Naive thymus-derived CD4-positive, alpha-beta T cell (primary cell): Measurements from ENCODE around the gene SURF2. TPM values are rescaled to one million over a fixed set of nuclear protein-coding genes. Genes with fewer than 3 reads are reported as not detected.

ENCODE experiments used
- ATAC-seq: fragments of 150-1000 bp; cut with Tn5 transposase; 2 replicates; pipeline ENCODE4 v1.10.0; 2021; ENCODE audit warnings: mild to moderate bottlenecking, moderate library complexity
- CTCF ChIA-PET: fragments of 350-600 bp; sonication (Branson Sonifier 250); formaldehyde crosslinking; loops from one replicate; lab custom pipeline; 2021; ENCODE audit warnings: antibody characterized with exemption; lab: Charles Lee
- POLR2A ChIA-PET: fragments of 350-600 bp; sonication (Branson Sonifier 250); formaldehyde crosslinking; loops from one replicate; lab custom pipeline; 2021; ENCODE audit warnings: antibody characterized with exemption, inconsistent platforms; lab: Charles Lee
- DNase-seq, 9 donors: peaks; one replicate each; pipeline versions ENCODE4 v3.0.0 to v3.0.0-alpha.2; 2020 to 2022; ENCODE audit warnings: mixed read lengths in 1 of 9
- H3K27ac ChIP-seq: one replicate; pipeline ENCODE4 v1.7.0; 2013; ENCODE audit warnings: mild to moderate bottlenecking, low read depth, low read length, moderate library complexity
- H3K27me3 ChIP-seq, 2 donors: one replicate each; pipeline ENCODE4 v1.7.0; 2013; ENCODE audit warnings: low read length in 2 of 2, mild to moderate bottlenecking in 2 of 2, moderate library complexity in 2 of 2; ENCODE audit not compliant: control insufficient read depth in 2 of 2, insufficient read depth in 2 of 2
- H3K36me3 ChIP-seq, 3 experiments: 1 replicate in 2 of 3; 2 replicates in 1 of 3; pipeline ENCODE4 v1.7.0; 2013; ENCODE audit warnings: low read length in 3 of 3, mild to moderate bottlenecking in 3 of 3, moderate library complexity in 1 of 3; ENCODE audit not compliant: insufficient read depth in 3 of 3, control insufficient read depth in 2 of 3
- H3K4me1 ChIP-seq, 2 donors: one replicate each; pipeline ENCODE4 v1.7.0; 2013; ENCODE audit warnings: low read length in 2 of 2, mild to moderate bottlenecking in 2 of 2, moderate library complexity in 1 of 2; ENCODE audit not compliant: control insufficient read depth in 2 of 2, insufficient read depth in 2 of 2
- H3K4me3 ChIP-seq: 2 replicates; pipeline ENCODE4 v1.7.0; 2013; ENCODE audit warnings: mild to moderate bottlenecking, low read length
- H3K9me3 ChIP-seq, 3 experiments: 1 replicate in 2 of 3; 2 replicates in 1 of 3; pipeline ENCODE4 v1.7.0; 2013; ENCODE audit warnings: low read length in 3 of 3; ENCODE audit not compliant: control insufficient read depth in 2 of 3
- H3K27ac Mint-ChIP-seq, 9 donors: one replicate each; pipeline ENCODE4 v1.8.0; 2020 to 2022; ENCODE audit warnings: mixed read lengths in 9 of 9, mild to moderate bottlenecking in 8 of 9, moderate library complexity in 5 of 9, inconsistent platforms in 2 of 9
- H3K27me3 Mint-ChIP-seq, 5 donors: one replicate each; pipeline ENCODE4 v1.8.0; 2021 to 2022; ENCODE audit warnings: mixed read lengths in 5 of 5, mild to moderate bottlenecking in 1 of 5
- H3K36me3 Mint-ChIP-seq, 5 donors: one replicate each; pipeline ENCODE4 v1.8.0; 2020 to 2022; ENCODE audit warnings: mixed read lengths in 5 of 5, mild to moderate bottlenecking in 3 of 5, inconsistent platforms in 1 of 5
- H3K4me1 Mint-ChIP-seq, 7 donors: one replicate each; pipeline ENCODE4 v1.8.0; 2020 to 2022; ENCODE audit warnings: mixed read lengths in 7 of 7, mild to moderate bottlenecking in 3 of 7, inconsistent platforms in 1 of 7
- H3K4me3 Mint-ChIP-seq, 10 donors: one replicate each; pipeline ENCODE4 v1.8.0; 2020 to 2022; ENCODE audit warnings: mild to moderate bottlenecking in 10 of 10, mixed read lengths in 10 of 10, moderate library complexity in 6 of 10, inconsistent platforms in 2 of 10
- H3K9me3 Mint-ChIP-seq, 11 donors: one replicate each; pipeline ENCODE4 v1.8.0; 2020 to 2022; ENCODE audit warnings: mixed read lengths in 11 of 11, mild to moderate bottlenecking in 4 of 11, inconsistent platforms in 1 of 11, moderate library complexity in 1 of 11
- intact Hi-C, 2 donors: fragments of 100-400 bp; cut with micrococcal nuclease; formaldehyde crosslinking; loops; one replicate each; pipeline ENCODE4 v1.15.1; 2023
- polyA plus RNA-seq, 2 donors: library from polyadenylated mRNA; unstranded; fragments of 300-500 nt; fragmentation: Illumina TruSeq; gene quantifications; one replicate each; pipeline ENCODE4 v1.2.3, GENCODE V29; 2021
- total RNA-seq, 6 experiments: library from RNA in 5 of 6; stranded (reverse) in 5 of 6; gene quantifications; 1 replicate in 5 of 6; 2 replicates in 1 of 6; pipeline ENCODE4 v1.2.3 and lab custom pipeline; 2021 to 2026

The SURF2 gene
- total and polyA plus RNA-seq, 7 experiments from 2014 or later: 15.0 to 44.5 (median 21.9) TPM

DNA sequence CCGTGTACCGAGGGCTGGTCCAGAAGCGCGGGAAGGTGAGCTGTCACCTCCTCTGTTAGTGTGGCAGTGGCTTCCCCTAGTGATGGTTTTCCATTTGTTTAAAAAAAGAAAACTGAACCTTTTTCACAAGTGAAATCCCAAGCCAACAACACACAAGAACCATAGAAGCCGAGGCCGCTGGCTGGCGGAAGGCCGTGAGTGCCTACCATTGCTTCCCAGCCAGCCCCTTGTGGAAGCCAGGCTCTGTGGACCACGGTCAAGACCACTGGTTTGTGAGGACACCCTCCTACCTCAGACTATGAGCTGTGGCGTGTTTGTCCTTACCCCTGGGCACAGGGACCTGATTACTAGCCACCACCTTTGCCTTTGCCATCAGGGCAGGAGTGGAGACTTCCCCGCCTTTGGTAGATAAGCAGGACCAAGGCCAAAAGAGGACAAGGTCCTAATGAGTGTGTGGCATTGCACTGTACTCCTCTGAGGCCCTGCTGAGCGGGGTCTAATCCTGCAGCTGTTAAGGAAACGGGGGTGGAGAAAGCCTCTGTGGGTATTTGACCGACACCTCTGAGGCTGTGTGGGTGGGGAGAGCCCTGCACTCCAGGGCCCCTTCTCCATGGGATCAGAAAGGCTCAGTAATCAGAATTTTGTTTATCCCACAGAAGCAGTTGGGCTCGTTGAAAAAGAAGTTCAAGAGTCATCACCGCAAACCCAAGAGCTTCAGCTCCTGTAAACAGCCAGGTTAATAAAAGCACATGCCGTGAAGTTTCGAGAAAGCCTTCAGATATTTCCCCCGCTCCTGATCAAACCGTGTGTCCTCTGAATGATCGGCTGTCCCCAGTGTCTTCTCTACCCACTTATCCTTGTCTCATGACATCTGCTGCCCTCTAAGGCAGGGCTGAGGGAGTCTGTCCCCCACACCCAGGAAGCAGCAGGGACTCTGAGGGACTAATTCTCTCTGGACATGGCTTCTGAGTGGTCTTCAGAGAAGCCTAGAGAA, 4.3 kb downstream of the SURF2 start:
- peaks cover 9 to 33% (median 13%) of the 10 kb centered on the region in 5 donors for H3K36me3 Mint-ChIP-seq
- DNase-seq (no peak), ATAC-seq (no peak)
- Histone ChIP-seq H3K4me1 (peaks cover 12 to 17% of the 10 kb centered on the region in 2 donors), H3K36me3 (peaks cover 24 to 84% (median 31%) of the 10 kb centered on the region in 3 experiments), H3K9me3 (no peaks in the 10 kb centered on the region), H3K27ac (no peak overlapping the region), H3K4me3 (no peak overlapping the region), H3K27me3 (no peaks in the 10 kb centered on the region)
- H3K27ac Mint-ChIP-seq: peak overlapping the region in 5 of 9 donors; percentile 10 to 44 (median 34)
- H3K4me1 Mint-ChIP-seq: peaks cover 16 to 31% (median 26%) of the 10 kb centered on the region in 7 donors
- POLR2A ChIA-PET: no interaction called here
- H3K27me3 Mint-ChIP-seq: no peaks in the 10 kb centered on the region
- peak overlapping the region in 1 of 10 donors; percentile 19 for H3K4me3 Mint-ChIP-seq
- CTCF ChIA-PET: no interaction called here
- intact Hi-C loops: no loop called here
- no peaks in the 10 kb centered on the region for H3K9me3 Mint-ChIP-seq

DNA sequence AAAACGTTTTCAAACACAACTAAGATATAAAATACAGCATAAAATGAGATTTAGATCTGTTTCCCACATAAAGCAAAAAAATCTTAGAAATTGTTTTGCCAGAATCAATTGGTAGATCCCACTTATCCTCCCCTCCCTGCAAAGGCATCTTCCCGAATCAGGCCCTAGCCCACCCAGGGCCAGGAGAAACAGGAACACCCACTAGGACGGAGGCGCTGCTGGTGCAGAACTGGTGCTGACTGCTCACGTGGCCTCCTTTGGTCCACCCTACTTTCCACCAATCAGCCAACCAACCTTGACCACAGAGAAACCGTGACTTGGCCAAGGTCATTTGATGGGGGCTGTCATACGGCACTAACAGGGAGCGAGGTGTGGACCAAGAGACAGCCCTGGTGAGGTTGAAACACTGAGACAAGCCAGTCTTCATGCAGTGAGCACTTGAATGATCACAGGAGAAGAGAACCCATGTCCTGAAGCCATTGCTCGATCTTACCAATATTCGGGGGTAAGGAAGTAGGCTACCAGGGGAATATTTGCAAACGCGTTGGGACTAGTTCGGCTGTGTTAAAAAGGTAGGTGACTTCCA, 5.2 kb downstream of the SURF2 start:
- Histone ChIP-seq H3K27me3 (no peaks in the 10 kb centered on the region), H3K36me3 (peaks cover 31 to 91% (median 32%) of the 10 kb centered on the region in 3 experiments), H3K9me3 (no peaks in the 10 kb centered on the region), H3K27ac (no peak overlapping the region), H3K4me1 (peaks cover 12 to 15% of the 10 kb centered on the region in 2 donors), H3K4me3 (no peak overlapping the region)
- DNase-seq (no peak), ATAC-seq (no peak)
- Mint-ChIP-seq H3K27ac (peak overlapping the region in 2 of 9 donors; percentile 51 to 83), H3K4me3 (no peak overlapping the region), H3K27me3 (no peaks in the 10 kb centered on the region), H3K4me1 (peaks cover 20 to 34% (median 27%) of the 10 kb centered on the region in 7 donors), H3K9me3 (no peaks in the 10 kb centered on the region), H3K36me3 (peaks cover 9 to 37% (median 13%) of the 10 kb centered on the region in 5 donors)
- intact Hi-C loops: no loop called here
- ChIA-PET POLR2A (interaction anchor here (2.0 to 2.5 kb wide), 2 partner anchors 10 to 12 kb away, joined by 5 to 14 read pairs; no protein-coding TSS in a partner anchor), CTCF (interaction anchor here (0.8 kb wide), 1 partner anchor 32 kb away, joined by 3 read pairs; no protein-coding TSS in a partner anchor)

DNA sequence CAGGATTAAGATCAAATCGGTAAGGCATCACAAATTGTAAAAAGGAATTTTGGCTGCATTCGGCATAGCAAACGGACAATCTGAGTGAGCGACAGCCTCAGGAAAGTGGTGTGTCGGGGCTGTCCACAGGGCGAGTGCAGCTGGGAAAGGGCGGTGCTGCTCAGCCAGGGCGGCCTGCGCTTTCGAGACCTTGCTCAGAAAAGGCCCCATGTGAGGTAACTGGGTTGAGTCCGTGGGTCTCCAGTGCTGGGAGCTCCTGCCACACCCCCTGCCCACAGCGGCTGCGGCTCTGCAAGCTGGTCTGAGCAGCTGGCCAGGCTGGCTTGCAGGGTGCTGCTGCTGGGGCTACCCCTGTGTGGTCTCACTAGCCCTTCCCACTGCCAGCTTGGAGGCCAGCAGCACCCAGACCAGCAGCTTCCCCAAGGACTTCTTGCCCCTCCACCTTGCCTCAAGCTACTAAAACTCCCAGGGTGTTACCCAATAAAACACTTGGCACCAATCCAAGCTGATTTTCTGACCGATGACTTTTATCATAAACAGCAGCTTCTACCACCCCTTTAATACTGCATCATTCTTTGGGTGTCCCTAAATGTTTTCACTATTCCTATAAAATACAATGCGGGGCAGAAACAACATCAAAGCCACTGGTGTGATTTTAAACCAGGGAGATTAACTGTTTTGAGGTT, 6.2 kb downstream of the SURF2 start:
- CTCF ChIA-PET: interaction anchor here (0.8 kb wide), 1 partner anchor 33 kb away, joined by 3 read pairs; no protein-coding TSS in a partner anchor
- Mint-ChIP-seq H3K27ac (no peak overlapping the region), H3K36me3 (peaks cover 9 to 37% (median 13%) of the 10 kb centered on the region in 5 donors), H3K9me3 (no peaks in the 10 kb centered on the region), H3K4me3 (no peak overlapping the region), H3K4me1 (peaks cover 20 to 31% (median 26%) of the 10 kb centered on the region in 7 donors), H3K27me3 (no peaks in the 10 kb centered on the region)
- ATAC-seq (no peak), DNase-seq (no peak)
- POLR2A ChIA-PET: interaction anchor here (0.6 to 13.6 kb wide), 4 partner anchors 8 to 127 kb away, joined by 3 to 185 read pairs (median 10); partner anchors contain the start of genes SURF1 and SURF2
- intact Hi-C loops: no loop called here
- no peak overlapping the region for H3K4me3 ChIP-seq
- peaks cover 7 to 15% of the 10 kb centered on the region in 2 donors for H3K4me1 ChIP-seq
- H3K36me3 ChIP-seq: peaks cover 31 to 97% (median 37%) of the 10 kb centered on the region in 3 experiments
- H3K27me3 ChIP-seq: no peaks in the 10 kb centered on the region
- H3K9me3 ChIP-seq: no peaks in the 10 kb centered on the region
- H3K27ac ChIP-seq: no peak overlapping the region

DNA sequence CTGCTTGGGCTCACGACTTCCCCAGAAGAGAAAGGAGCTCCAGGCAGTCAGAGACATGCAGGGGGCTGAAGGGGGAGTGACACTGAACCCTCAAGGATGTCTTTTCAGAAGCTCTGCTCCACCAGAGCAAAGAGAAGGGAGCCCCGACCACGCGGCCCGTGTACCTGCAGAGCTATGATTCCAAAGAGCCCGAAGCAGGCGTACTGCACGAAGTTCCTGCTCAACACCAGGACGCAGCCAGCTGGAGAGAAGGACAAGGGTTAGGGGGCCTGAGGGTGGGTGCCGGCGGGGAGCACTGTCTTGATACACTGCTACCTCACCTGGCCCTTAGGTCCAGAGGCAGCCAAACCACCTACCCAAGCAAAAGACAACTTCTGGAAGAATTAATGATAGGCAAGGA, 10.1 kb downstream of the SURF2 start:
- Histone ChIP-seq H3K27me3 (no peaks in the 10 kb centered on the region), H3K9me3 (no peaks in the 10 kb centered on the region), H3K4me1 (peaks cover 26 to 42% of the 10 kb centered on the region in 2 donors), H3K36me3 (peaks cover 20 to 72% (median 33%) of the 10 kb centered on the region in 3 experiments), H3K27ac (no peak overlapping the region), H3K4me3 (no peak overlapping the region)
- DNase-seq (no peak), ATAC-seq (no peak)
- H3K27me3 Mint-ChIP-seq: no peaks in the 10 kb centered on the region
- ChIA-PET POLR2A (interaction anchor here (0.6 to 13.6 kb wide), 4 partner anchors 9 to 1938 kb away, joined by 4 to 185 read pairs (median 6); partner anchors contain the start of genes MED22, RPL7A, SURF1 and SURF2), CTCF (no interaction called here)
- H3K36me3 Mint-ChIP-seq: peaks cover 6 to 38% (median 12%) of the 10 kb centered on the region in 5 donors
- H3K4me3 Mint-ChIP-seq: no peak overlapping the region
- intact Hi-C loops: no loop called here
- no peaks in the 10 kb centered on the region for H3K9me3 Mint-ChIP-seq
- peaks cover 37 to 53% (median 42%) of the 10 kb centered on the region in 7 donors for H3K4me1 Mint-ChIP-seq
- no peak overlapping the region for H3K27ac Mint-ChIP-seq

DNA sequence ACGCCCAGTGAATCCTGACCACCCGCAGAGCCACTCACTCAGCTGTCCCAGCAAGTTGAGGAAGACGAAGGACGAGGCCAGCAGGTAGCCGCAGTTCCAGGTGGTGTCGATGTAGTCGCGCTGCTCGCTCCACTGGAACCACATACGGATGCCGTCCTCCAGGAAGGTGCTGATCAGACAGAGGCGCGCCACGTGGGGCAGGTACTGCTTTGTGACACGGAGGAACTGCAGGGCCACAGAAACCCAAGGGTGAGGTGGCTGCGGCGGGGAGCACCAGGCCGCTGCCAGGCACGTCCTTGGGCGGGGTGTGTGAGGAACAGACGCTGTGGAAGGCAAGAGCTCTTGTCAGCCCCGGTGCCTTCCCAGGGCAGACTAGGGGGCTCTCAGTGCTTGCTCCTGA, 10.9 kb downstream of the SURF2 start:
- H3K4me1 ChIP-seq: peaks cover 34 to 50% of the 10 kb centered on the region in 2 donors
- Mint-ChIP-seq H3K36me3 (peaks cover 3 to 35% (median 6%) of the 10 kb centered on the region in 5 donors), H3K27me3 (no peaks in the 10 kb centered on the region), H3K4me3 (no peak overlapping the region), H3K4me1 (peaks cover 40 to 61% (median 49%) of the 10 kb centered on the region in 7 donors), H3K9me3 (no peaks in the 10 kb centered on the region), H3K27ac (no peak overlapping the region)
- intact Hi-C loops: no loop called here
- CTCF ChIA-PET: no interaction called here
- H3K27ac ChIP-seq: no peak overlapping the region
- no peaks in the 10 kb centered on the region for H3K9me3 ChIP-seq
- POLR2A ChIA-PET: interaction anchor here (13.6 kb wide), 1 partner anchor 12 kb away, joined by 185 read pairs; the partner anchor contains the start of genes SURF1 and SURF2
- no peak for ATAC-seq
- no peak for DNase-seq
- H3K36me3 ChIP-seq: peaks cover 18 to 64% (median 31%) of the 10 kb centered on the region in 3 experiments
- H3K27me3 ChIP-seq: no peaks in the 10 kb centered on the region
- no peak overlapping the region for H3K4me3 ChIP-seq

DNA sequence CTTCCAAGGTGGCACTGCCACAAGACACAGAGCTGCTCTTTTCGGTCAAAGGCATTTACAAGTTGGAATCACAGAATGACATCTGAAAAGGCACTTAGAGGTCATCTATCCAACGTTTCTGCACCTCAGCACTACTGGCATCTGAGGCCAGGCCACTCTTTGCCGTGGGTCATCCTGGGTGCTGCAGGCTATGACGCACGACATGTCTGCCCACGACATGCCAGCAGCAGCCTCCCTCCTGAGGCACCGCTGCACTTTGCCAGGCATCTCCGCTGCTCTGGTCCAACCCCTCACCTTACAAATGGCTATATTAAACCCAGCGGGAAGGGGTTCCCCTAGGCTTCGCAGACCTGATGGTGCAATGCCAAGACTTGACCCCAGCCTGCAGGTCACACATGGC, 11.4 kb downstream of the SURF2 start:
- Mint-ChIP-seq H3K27me3 (no peaks in the 10 kb centered on the region), H3K9me3 (no peaks in the 10 kb centered on the region), H3K4me3 (no peak overlapping the region), H3K36me3 (peaks cover under 1 to 36% (median 6%) of the 10 kb centered on the region in 5 donors), H3K27ac (peak overlapping the region in 2 of 9 donors; percentile 25 to 96), H3K4me1 (peaks cover 41 to 66% (median 55%) of the 10 kb centered on the region in 7 donors)
- H3K4me3 ChIP-seq: no peak overlapping the region
- no peaks in the 10 kb centered on the region for H3K9me3 ChIP-seq
- DNase-seq: no peak
- POLR2A ChIA-PET: interaction anchor here (13.6 kb wide), 1 partner anchor 13 kb away, joined by 185 read pairs; the partner anchor contains the start of genes SURF1 and SURF2
- H3K27me3 ChIP-seq: no peaks in the 10 kb centered on the region
- intact Hi-C loops: no loop called here
- no peak for ATAC-seq
- peaks cover 40 to 55% of the 10 kb centered on the region in 2 donors for H3K4me1 ChIP-seq
- peaks cover 16 to 64% (median 31%) of the 10 kb centered on the region in 3 experiments for H3K36me3 ChIP-seq
- CTCF ChIA-PET: no interaction called here
- H3K27ac ChIP-seq: no peak overlapping the region
